HG03095 (cell line): ENCODE results near the gene RPL38.

ENCODE experiments used
- ATAC-seq: cut with Tn5 transposase; IDR thresholded peaks from one replicate; pipeline ENCODE4 v1.9.1; 2021; ENCODE audit warnings: moderate library complexity; ENCODE audit not compliant: unreplicated experiment

RPL38 gene

DNA sequence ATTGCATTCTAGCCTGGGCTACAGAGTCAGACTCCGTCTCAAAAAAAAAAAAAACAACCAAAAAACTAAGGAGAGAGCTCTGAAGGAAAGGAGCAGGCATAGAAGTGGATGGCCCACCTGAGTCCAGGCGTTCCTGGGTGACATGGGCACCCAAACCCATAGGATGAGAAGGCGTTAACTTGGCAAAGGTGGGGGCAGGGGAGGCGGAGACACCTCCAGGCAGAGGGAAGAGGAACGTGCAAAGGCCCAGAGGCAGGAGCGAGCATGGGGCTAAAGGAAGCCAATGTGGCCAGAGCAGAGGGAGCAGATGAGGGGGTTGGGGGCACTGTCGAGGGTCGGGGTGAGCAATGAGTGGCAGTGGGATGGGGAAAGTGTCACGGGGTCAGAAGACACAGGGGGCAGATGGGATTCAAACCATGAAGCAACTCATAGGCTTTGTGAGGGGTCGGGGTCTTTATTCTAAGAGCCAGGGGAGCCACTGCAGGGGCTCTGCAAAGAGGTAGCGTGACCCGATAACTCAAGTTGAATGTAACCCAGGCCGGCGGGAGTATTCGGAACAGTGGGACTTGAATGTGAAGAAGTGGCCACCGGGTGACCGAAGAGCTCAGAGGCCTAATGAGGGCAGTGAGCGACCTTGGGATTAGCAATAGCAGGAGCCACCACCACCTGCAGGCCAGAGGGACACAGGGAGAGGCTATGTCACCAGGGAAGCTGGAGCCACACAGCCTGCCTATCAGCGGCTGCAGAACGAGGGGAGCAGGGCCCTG lies 21.7 kb downstream of the RPL38 start:
- no peak for ATAC-seq

DNA sequence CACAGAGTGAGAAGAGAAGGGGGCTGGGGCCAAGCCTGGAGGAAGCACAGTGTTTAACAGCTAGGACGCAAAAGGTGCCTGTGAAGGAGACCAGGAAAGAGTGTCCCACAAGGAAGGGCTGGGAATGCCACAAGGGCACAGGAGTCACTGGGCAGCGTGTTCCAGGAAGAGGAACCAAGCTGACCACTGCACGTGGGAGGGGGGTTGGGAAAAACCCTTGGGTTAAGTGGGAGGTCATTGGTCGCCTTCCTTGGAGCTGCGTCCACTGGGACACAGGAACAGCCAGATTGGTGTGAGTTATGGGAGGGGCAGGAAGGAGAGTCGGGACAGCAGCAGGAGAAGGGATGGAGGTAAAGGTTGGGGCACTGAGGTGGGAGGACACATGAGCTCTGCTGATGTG lies 22.8 kb downstream of the RPL38 start:
- no peak for ATAC-seq

DNA sequence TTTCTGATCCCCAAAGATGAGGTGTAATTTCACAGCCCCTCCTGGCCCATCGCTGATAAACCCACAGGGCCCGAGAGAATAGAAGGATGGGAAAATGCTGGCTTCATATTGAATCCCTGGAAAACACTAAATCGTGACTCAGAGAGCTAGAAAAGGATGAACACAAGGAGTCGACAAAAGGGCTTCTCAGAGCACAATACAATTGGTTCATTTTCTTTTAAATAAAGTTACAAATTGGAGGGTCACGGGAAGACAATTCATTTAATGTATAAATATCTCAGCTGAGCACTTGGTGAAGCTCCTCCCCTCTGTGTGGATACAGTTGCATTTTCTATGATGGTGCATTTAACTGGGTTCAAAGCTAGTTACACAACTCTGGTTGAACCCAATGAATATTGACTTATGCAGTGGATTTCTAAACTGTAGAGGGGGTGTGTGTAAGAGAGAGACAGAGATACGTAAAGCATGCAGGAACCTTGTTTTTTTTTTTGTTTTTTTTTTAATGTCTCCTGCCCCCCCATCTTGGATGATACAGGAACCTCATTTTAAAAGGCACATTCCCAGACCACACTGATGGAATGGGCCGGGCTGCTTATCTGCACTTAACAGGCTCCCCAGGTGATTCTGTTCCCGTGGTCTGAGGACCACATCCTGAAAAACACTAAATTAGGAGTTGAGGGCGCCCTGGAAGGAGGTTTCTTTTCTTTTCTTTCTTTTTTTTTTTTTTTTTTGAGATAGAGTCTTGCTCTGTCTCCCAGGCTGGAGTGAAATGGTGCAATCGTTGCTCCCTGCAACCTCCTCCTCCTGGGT lies 24.0 kb downstream of the RPL38 start:
- ATAC-seq: no peak

DNA sequence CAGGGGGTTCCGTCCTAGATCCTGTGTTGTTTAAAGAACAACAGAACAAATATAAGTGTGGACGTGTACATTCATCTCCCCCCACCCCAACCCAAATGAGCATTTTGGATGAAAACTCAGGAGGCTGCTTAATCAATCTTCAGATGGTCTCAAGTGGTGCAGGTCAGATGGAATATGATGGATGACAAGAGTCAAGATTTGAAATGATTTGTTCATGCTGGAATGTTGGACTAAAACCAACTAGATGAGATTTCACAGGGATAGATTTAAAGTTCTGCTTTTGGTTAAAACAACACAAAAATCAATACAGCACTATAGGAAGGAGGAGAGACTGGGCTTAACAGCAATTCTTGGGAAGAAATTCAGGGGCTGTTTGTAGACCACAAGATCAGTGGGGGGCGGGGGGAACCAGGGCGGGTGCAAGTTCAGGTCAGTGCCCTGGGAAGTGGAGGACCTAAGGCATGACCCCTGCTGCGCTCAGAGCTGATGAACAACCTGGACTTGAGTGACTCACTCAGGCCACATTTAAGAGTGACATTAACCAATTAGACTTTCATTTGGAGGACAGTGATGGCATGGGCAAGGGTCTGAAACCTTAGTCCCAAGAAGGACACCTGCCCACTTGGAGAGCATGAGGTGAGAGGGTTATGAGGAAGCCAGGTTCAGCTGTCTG lies 25.0 kb downstream of the RPL38 start:
- ATAC-seq: no peak

DNA sequence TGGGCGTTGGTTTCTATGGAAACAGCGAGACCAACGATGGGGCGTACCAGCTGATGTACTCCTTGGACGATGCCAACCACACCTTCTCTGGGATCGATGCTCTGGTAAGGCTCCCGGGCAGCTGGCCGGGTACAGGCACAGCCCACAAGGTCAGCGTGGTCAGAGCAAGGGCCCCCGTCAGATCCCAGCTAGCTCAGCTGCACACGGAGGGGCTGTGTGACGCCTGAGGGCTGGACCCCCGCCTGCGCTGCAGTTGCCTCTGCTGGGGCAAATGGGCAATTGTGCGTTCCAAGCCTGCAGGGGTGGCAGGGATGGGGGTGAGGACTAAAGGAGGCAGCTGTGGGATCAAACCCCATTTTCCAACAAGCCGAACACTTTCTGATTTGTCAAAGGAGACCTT lies 27.4 kb downstream of the RPL38 start:
- ATAC-seq: no peak

DNA sequence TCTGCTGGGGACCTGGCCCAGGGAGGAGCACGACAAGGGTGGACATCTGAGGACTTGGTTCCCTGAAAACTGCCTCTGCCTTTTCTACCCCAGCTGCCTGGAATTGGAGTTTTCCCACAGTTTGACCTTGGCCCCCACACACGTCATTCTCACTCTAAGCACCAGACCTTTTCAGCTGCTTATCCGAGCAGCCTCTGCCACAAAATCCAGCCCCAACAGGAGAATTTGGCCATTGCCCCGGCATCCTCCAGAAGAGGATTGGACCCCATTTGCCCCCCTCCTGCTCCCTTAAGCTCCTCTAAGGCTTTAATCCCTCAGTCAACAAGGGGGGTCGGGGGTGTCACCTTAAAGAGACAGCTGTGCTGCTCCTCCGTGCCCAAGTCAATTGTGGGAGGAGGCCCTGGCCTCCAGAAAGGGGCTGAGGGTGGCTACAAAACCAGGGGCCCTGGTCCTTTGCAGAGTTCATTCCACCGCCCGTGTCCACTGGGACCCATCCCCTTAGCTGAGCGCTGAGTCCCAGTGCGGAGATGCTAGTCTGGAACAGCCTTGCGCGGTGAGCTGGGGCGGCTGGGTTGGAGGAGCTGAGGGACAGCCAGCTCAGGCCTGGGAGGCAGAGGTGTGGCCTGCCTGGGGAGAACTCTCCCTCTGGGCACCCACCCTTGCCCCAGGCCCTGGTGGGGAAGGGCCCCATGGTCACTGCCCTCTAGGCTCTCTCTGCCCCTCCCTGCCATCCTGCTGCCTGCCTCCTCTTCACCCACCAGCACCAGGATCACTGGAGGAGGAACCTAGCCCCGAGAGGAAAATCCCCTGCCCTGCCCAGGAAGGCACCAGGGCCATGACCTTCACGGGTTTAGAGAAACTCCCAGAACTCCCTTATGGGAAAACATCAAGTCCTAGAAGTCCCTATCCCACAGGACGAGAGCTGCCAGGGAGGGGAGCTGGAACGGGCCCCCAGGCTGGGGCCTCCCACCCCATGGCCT lies 28.7 kb downstream of the RPL38 start:
- no peak for ATAC-seq

DNA sequence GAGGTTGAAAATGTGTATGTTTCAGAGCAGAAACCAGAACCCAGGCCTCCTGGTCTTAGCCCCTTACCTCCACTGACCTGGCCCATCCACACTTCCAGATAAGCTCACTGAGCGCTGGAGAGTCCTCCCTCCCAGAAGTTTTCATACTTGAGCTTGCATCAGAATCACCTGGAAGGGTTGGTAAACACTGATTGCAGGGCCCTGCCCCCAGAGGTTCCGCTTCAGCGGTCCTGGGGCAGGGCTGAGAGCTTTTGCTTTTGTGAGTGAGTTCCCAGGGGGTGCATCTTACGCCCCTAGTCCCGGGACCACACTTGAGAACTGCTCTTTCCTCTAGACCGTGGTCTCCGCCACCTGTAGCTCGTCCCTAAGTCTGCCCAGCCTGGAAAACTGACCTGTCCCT lies 30.5 kb downstream of the RPL38 start:
- ATAC-seq: no peak

DNA sequence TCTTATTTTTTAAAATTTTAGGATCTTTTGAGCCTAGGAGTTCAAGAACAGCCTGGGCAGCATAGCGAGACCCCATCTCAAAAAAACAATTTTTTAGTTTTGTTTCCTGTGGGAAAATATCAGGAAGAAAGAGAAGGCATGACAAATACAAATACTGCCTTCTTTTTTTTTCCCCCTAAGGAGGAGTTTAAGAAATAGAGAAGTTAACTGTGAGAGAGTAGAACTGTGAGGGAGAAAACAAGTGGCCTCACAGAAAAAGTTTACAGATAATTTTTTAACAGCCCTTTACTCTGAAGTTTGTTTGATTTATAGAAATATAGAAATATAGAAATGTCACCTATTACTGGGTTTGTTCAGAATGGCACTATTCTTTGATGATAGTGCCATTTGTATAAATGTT lies 31.0 kb downstream of the RPL38 start:
- ATAC-seq: no peak

DNA sequence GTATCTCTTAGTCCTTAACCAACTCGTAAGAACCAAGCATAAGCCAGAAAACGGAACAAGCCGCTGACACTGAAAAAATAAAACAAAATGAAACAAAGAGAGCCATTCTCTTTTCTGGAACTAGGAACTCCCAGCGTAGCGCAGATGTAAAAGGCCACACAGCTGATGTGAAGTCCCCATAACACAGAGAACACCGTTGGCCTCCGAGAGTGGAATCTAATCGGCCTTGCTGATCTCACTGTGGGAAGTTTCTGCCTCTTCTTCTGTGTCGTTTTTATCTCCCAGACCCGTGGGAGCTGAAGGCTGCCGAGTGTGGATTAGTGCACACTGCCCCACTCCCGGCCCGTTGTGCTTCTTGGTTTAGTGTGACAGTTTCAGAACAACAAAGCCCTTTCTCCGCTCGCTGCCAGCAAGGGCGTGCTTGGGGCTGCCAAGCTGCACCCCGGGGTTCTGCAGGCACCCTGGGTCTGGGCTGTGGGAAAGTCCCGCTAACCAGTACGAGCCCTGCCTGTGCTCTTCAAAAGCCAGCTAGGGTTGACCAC lies 31.6 kb downstream of the RPL38 start:
- no peak for ATAC-seq

DNA sequence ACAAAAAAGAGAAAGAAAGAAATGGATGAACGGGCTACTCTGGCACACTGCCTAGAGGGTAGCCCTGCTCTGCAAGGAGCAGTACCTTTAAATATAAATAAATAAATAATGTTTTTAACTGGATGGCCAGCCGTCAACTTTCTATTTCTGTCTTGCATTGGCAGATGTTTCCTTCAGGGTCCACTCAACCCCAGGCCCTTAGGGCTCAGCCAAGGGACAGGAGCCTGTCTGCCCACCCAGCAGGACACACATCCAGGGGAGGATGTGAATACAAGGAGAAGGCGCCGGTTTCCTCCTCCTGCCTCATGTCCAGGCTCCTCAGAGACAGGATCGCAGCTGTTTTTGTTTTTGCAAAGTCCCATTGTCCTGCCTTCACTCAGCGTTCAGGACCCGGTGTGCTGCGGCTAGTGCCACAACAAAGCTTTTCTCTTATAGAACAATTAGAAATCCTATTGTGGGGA lies 32.5 kb downstream of the RPL38 start:
- ATAC-seq: no peak

DNA sequence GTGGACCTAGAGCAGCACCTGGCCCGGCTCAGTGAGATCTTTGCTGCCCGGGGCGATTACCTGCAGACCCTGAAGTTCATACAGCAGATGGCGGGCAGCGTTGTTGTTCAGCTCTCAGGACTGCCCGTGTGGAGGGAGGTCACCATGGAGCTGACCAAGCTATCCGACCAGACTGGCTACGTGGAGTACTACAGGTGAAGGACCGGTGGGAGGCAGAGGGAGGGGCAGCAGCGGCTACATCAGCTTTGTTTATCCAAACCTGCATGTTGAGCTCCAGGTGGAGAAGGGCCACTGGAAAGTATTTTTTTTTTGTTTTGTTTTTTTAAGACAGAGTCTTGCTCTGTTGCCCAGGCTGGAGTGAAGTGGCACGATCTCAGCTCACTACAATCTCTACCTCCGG lies 33.8 kb downstream of the RPL38 start:
- ATAC-seq: no peak

DNA sequence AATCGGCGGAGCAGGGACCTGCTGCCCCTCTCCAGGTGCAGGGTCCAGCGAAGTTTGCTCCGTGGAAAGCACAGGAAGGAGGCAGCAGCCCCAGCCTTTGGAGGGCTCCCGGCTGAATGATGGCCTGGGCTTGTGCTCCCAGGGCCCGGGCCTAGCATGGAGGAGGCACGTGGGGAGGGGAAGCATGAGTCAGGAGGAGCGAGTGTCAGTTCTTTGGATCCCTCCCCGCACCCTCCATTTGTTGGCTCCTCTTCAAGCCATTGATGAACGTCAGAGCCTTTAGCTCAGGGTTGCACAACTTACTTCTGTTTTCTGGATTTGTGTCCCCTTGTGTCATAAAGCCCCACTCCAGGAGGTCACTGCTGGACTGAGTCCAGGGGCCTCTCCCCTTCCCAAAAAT lies 35.7 kb downstream of the RPL38 start:
- no peak for ATAC-seq

DNA sequence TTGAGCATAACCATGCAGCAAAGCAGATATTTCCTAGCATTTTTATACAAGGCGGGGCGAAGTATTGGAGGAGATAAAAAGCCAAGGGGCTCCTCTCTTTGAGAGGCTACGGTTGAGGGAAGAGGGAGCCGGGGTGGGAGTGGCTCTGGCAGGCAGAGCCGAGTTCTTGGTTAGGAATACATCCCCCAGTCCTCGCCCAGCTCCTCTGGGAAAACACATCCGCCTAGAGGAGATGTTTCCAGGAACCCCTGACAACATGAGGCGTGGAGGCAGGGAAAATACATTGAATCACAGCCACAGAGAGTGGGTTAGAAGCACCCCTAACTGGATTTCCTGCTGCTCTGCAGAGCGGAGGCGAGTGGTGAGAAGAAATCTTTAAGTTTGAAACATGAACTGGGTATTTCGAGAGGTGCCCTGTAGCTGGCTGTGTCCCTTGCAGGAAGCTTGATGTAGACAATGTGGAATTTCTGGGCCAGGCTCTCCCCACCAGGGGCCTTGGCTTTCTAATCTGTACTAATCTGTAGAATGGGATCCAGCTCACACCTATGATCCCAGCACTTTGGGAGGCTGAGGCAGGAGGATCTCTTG lies 37.2 kb downstream of the RPL38 start:
- ATAC-seq: no peak

DNA sequence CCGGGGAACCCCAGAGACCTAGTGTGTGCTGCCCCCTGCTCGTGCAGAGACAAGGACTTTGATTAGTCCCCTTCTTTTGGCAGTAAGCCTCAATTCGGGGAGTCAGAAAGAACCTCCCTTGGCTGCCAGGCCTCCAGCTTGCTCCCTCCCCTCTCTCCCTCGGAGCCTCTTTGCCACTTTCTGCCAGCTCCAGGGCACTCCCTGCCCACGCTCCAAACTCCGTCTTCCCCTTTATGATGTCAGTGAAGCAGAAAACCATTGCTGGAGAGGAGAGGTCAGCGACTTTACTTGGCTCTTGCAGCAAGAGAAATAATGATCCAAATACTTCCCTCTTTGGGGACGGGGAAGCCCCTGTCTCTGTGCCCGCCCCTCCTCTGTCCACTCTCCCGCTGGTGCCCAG lies 38.0 kb downstream of the RPL38 start:
- no peak for ATAC-seq

DNA sequence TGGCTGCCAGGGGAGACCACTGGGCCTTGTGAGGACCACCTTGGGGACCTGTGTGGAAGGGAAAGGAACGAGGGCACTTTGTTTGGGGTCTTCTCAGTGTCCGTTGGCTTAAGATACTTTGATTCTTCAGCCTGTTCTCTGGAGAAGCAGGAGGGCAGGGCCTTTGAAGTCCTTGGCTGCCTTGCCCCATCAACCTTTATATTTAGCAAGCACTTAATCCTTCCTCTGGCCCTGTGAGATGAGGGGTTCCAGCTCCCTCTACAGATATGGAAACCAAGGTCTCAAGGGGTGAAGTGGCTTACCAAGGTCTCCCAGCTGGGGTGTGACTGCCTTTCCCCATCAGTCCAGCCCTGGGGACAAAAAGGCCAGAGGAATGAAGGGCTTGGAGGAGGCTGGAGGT lies 38.4 kb downstream of the RPL38 start:
- no peak for ATAC-seq

DNA sequence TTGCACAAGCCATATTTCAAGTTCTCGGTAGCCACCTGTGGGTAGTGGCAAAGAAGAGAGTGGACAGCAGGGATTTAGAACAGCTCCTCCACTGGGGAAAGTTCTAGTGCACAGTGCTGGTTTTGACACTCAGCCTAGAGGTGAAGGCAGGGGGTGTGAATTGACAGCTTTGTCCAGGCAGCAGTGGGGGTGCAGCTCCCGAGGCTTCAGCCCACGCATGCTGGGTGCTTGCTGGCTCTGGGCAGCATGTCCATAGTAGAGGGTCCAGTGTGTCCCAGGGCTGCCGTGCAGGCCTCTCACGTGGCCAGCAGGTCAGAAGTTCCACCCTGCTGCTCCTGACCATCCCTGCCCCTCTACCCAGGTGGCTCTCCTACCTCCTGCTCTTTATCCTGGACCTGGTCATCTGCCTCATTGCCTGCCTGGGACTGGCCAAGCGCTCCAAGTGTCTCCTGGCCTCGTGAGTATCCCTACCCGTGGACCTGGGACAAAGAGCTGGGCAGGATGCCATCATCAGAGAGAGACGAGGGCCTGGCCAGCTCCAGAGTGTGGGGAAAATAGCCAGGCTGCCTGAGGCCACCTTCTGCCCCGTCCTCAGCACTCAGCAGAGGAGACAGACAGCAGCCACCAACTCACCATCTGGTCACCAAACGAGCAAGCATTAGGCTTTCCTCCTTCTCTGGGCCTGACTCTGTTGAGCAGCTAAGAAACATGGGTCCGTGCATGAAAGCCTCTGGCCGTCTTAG lies 39.7 kb downstream of the RPL38 start:
- no peak for ATAC-seq

DNA sequence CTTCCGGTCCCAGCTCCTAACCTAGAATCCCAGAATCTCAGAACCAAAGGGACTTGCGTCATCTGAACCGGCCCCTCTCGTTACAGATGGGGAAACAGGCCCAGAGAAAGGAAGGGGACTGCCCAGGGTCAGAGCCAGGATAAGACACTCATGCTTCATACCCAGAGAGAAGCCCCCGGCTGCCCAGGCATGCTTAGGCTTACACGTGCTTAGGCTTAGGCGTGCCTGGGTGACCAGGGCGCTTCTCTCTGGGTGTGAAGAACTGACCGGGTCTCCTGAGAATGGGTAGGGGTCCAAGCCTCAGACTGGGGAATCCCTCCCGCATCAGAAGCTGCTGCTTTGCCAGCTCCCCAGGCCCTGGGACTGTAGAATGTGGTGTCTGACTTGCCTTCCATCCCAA lies 40.6 kb downstream of the RPL38 start:
- ATAC-seq: no peak

DNA sequence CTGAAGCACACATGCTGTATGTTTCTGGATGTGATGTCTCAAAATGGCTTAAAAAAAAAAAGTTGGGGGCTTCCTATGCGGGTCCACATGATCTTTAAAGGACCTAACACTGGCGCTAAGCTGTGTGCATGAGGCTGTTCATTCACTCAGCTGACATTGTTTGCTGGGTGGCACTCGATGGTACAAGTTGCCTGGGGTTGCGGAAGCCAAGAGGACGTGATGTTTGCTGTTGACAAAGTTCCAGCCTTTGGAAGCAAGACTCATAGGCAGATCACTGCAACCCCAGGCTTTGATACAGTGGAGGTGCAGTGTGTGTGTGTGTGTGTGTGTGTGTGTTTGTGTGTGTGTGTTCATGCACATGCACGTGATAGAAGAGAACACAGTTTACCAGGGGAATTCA lies 41.1 kb downstream of the RPL38 start:
- no peak for ATAC-seq

DNA sequence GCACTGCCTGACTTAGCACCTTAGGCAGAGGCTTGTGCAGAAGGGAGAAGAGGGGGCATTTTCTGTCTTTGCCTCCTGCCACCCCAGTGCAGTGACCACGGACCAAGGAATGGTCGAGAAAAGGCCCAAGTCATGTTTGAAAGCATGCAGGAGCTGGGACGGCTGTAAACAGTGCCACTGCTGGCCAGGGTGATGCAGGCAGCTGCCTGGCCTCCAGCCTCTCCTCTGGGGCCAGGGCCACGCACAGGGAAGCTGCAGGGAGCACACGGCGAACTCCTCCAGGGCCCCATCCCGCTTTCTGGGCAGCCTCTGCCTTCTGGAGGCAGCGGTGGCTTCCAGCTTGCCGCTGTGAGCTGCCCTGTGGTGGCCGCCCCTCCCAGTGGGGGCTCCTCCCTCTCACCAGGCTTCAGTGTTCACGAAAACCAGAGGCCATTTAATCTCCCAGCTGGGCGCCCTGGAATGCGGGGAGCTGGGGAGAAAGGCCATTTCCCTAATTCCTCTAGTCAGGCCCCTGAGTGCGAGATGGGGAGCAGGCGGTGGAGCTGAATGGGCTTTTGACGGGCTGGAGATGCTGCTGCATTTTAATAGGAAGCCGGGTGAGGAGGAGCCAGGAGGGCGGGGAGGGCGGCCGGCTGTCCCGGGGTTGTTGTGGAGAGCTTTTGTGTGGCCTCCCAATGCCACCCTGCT lies 41.8 kb downstream of the RPL38 start:
- ATAC-seq: no peak
